Measurements from ENCODE around the gene PLEKHG1.
A peak's percentile ranks its signal among the peaks of the same experiment; 100 is the strongest.

Gene PLEKHG1

DNA sequence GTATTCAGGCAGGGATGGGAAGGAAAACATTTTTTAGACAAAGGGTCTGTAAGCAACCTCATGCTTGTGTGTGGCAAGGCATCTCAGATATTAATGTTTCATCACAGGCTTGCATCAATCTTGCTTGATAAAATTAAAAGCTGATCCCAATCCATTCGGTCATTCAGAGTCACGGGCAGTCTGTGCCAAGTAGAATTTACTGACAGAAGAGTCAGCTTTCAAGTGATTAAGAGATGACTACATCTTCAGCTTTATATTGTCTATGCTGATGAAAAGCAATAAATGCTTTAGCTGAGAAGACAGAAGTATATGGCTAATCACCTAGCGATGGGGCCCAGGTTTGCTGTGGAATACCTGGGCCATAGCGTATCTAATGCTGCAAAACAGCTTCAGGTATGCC lies 3.5 kb downstream of the PLEKHG1 start:
- ATAC-seq: no peak
- no peaks in the 10 kb centered on the region for H3K9me3 Mint-ChIP-seq
- no peak overlapping the region for H3K27ac Mint-ChIP-seq
- H3K36me3 Mint-ChIP-seq: no peaks in the 10 kb centered on the region
- H3K4me3 Mint-ChIP-seq: no peak overlapping the region
- DNase-seq (ENCODE audit: low spot score in 2 of 2): no peak
- H3K4me1 Mint-ChIP-seq: peaks cover 18% of the 10 kb centered on the region

- peaks cover 9% of the 10 kb centered on the region for H3K4me1 Mint-ChIP-seq
- no peak for ATAC-seq
- no peaks in the 10 kb centered on the region for H3K9me3 Mint-ChIP-seq
- H3K27ac Mint-ChIP-seq: no peak overlapping the region
- no peak overlapping the region for H3K4me3 Mint-ChIP-seq
- no peak for DNase-seq (ENCODE audit: low spot score in 2 of 2)
- no peaks in the 10 kb centered on the region for H3K36me3 Mint-ChIP-seq
Measured at GRCh38 chr6:150604467-150604866, 4.8 kb downstream of the PLEKHG1 start.

GRCh38 chr6:150605333-150605732 lies 5.6 kb downstream of the PLEKHG1 start:
- ATAC-seq (no peak), DNase-seq (ENCODE audit: low spot score in 2 of 2) (no peak)
- H3K36me3 Mint-ChIP-seq: no peaks in the 10 kb centered on the region
- H3K27ac Mint-ChIP-seq: no peak overlapping the region
- peaks cover 7% of the 10 kb centered on the region for H3K4me1 Mint-ChIP-seq
- H3K4me3 Mint-ChIP-seq: no peak overlapping the region
- H3K9me3 Mint-ChIP-seq: no peaks in the 10 kb centered on the region

DNA sequence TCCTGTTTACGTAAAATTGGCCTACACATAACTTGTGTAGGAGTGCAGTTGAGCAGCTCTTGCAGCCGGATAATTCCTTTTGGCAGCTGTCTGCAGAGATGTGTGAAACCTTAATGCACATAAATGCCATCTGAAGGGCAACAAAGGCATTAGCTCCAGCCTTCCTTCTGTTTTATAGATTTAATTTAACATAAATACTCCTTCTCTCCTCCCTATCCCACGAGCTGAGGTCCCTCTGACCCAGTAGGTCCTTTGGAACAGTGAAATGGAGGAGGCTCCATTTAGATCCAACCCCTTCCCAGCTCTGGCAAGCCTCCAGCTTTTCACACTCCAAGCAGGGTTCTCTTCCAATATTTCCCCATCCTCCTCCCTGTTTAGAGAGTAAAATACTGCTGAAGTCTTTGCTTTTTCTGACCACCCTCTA lies 6.5 kb downstream of the PLEKHG1 start:
- DNase-seq (ENCODE audit: low spot score in 2 of 2) (no peak), ATAC-seq (no peak)
- no peaks in the 10 kb centered on the region for H3K36me3 Mint-ChIP-seq
- no peak overlapping the region for H3K4me3 Mint-ChIP-seq
- H3K27ac Mint-ChIP-seq: no peak overlapping the region
- H3K4me1 Mint-ChIP-seq: no peaks in the 10 kb centered on the region
- H3K9me3 Mint-ChIP-seq: no peaks in the 10 kb centered on the region

GRCh38 chr6:150606647-150607328 lies 7.1 kb downstream of the PLEKHG1 start:
- H3K4me3 Mint-ChIP-seq: no peak overlapping the region
- no peaks in the 10 kb centered on the region for H3K9me3 Mint-ChIP-seq
- H3K36me3 Mint-ChIP-seq: no peaks in the 10 kb centered on the region
- ATAC-seq (no peak), DNase-seq (ENCODE audit: low spot score in 2 of 2) (no peak)
- H3K4me1 Mint-ChIP-seq: no peaks in the 10 kb centered on the region
- H3K27ac Mint-ChIP-seq: no peak overlapping the region

GRCh38 chr6:150607329-150607650 lies 7.6 kb downstream of the PLEKHG1 start:
- H3K36me3 Mint-ChIP-seq: no peaks in the 10 kb centered on the region
- H3K9me3 Mint-ChIP-seq: no peaks in the 10 kb centered on the region
- ATAC-seq: no peak
- H3K4me3 Mint-ChIP-seq: no peak overlapping the region
- DNase-seq (ENCODE audit: low spot score in 2 of 2): no peak
- H3K27ac Mint-ChIP-seq: no peak overlapping the region
- no peaks in the 10 kb centered on the region for H3K4me1 Mint-ChIP-seq

GRCh38 chr6:150610584-150610983 lies 10.9 kb downstream of the PLEKHG1 start:
- Mint-ChIP-seq H3K27ac (no peak overlapping the region), H3K9me3 (no peaks in the 10 kb centered on the region), H3K36me3 (no peaks in the 10 kb centered on the region), H3K4me3 (no peak overlapping the region), H3K4me1 (no peaks in the 10 kb centered on the region)
- ATAC-seq (no peak), DNase-seq (ENCODE audit: low spot score in 2 of 2) (no peak)

- H3K9me3 Mint-ChIP-seq: no peaks in the 10 kb centered on the region
Measured at GRCh38 chr6:150613269-150613668, 13.6 kb downstream of the PLEKHG1 start.

GRCh38 chr6:150615967-150616366 lies 16.3 kb downstream of the PLEKHG1 start:
- Mint-ChIP-seq H3K4me1 (peaks cover 9% of the 10 kb centered on the region), H3K27ac (no peak overlapping the region), H3K9me3 (no peaks in the 10 kb centered on the region), H3K36me3 (no peaks in the 10 kb centered on the region), H3K4me3 (no peak overlapping the region)
- ATAC-seq (peak; percentile 72), DNase-seq (ENCODE audit: low spot score in 2 of 2) (no peak)

More at GRCh38 chr6:150613269-150613668, 13.6 kb downstream of the PLEKHG1 start:
- H3K4me3 Mint-ChIP-seq: no peak overlapping the region
- H3K27ac Mint-ChIP-seq: no peak overlapping the region
- no peaks in the 10 kb centered on the region for H3K36me3 Mint-ChIP-seq
- peaks cover 7% of the 10 kb centered on the region for H3K4me1 Mint-ChIP-seq
- no peak for DNase-seq (ENCODE audit: low spot score in 2 of 2)
- ATAC-seq: no peak

DNA sequence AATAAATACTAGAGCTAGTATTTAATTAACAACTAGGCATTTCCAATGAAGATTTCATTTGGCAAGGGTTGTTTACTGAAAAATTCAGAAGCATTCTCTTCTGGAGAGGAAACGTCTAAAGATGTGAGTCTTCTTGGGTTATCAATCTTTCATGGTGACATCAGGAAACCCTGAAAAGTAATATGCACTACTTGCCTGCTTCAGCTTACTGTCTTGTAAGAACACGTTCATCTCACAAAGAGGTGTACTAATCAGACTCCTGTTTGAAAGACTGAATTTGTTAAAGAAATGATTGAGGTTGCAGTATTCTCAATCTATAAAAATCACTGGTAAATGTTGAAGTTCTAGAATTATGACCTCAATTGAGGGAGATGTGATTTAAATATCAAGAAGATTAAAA lies 16.9 kb downstream of the PLEKHG1 start:
- ATAC-seq (no peak), DNase-seq (ENCODE audit: low spot score in 2 of 2) (no peak)
- Mint-ChIP-seq H3K4me1 (peaks cover 9% of the 10 kb centered on the region), H3K36me3 (no peaks in the 10 kb centered on the region), H3K9me3 (no peaks in the 10 kb centered on the region), H3K4me3 (no peak overlapping the region), H3K27ac (no peak overlapping the region)

DNA sequence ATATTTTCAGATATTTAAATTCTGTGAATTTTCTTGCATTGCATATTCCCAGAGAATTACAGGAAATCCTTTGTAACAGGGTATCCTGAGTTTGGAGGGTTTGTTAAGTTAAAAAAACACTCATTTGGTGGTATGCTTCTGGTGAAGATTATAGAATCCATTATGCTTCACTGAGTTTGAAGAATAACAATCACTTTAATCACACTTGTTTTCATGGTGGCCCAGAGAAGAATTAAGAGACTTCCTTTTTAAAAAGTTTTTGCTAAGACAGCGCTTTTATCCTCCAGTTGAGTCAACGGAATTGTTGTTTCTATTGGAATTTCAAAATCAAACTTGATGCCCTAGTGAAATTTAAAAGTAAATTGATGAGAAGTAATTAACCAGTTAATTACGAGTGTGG lies 17.4 kb downstream of the PLEKHG1 start:
- no peaks in the 10 kb centered on the region for H3K36me3 Mint-ChIP-seq
- no peaks in the 10 kb centered on the region for H3K9me3 Mint-ChIP-seq
- no peak overlapping the region for H3K4me3 Mint-ChIP-seq
- ATAC-seq (no peak), DNase-seq (ENCODE audit: low spot score in 2 of 2) (no peak)
- no peak overlapping the region for H3K27ac Mint-ChIP-seq
- peaks cover 9% of the 10 kb centered on the region for H3K4me1 Mint-ChIP-seq

DNA sequence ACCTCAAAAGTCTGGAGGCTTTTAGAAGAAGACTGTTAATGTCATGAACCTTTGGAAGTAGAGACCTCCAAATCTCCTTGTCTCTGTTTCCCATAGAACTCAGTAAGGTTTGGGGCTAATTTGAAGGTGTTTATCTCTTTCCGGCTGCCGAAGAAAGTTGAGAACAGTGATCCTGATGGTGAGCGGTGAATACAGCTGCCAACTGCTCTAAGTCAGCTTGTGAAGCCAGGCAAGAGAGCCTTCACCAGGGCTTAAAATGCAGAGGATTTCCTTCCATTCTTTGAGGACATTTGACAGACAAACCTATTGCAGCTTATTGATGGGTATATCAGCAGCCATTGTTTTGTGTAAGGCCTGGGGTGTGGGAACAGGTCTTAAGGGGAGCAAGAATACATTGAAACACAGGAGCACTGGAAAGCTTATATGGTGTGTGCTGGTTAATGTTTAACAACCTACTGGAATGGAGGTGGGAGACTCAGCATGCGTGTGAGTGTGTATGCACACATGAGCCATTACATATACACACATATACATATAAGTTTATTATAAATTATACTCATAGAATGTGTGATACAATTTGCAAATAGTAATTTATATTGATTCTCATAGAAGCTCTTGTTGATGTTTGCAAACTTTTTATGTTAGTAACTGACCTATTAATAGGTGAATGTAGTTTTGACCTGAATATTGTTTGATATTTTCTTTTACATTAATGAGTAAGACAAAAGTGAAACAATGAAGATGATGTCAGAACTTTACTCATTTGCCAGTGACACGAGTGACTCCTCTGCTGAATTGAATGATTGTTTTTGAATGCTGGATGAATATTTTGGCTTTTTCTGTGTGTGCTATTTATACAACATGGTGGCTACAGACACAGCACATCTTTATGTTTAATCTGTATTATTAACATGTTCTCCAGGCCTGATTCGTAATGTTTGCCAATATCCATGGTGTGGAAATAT lies 18.1 kb downstream of the PLEKHG1 start:
- ATAC-seq: peak; percentile 41
- Mint-ChIP-seq H3K4me3 (no peak overlapping the region), H3K27ac (no peak overlapping the region), H3K36me3 (no peaks in the 10 kb centered on the region), H3K9me3 (no peaks in the 10 kb centered on the region), H3K4me1 (peaks cover 14% of the 10 kb centered on the region)
- DNase-seq (ENCODE audit: low spot score in 2 of 2): no peak

DNA sequence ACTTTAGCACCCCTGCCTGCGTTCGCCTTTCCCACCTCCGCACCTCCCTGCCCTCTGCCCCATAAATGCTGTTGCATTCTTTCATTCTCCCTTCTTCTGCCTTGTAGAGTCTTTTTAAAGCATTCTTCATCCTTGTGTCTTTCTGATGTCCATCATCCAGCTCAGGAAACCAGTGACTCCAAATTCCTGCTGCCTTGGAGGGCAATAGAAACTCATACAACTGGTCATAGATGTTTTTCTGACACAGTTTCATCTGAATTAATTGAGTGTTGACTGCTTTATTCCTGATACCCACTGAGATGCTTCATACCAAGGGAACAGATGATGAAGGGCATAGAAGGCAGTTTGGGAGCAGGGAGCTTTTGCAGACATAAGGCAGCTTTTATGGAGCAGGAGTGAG lies 19.6 kb downstream of the PLEKHG1 start:
- H3K4me1 Mint-ChIP-seq: peaks cover 17% of the 10 kb centered on the region
- ATAC-seq (no peak), DNase-seq (ENCODE audit: low spot score in 2 of 2) (no peak)
- no peak overlapping the region for H3K4me3 Mint-ChIP-seq
- H3K36me3 Mint-ChIP-seq: no peaks in the 10 kb centered on the region
- H3K9me3 Mint-ChIP-seq: no peaks in the 10 kb centered on the region
- no peak overlapping the region for H3K27ac Mint-ChIP-seq

GRCh38 chr6:150620244-150620643 lies 20.6 kb downstream of the PLEKHG1 start:
- H3K4me1 Mint-ChIP-seq: peaks cover 17% of the 10 kb centered on the region
- H3K36me3 Mint-ChIP-seq: no peaks in the 10 kb centered on the region
- no peak for DNase-seq (ENCODE audit: low spot score in 2 of 2)
- no peaks in the 10 kb centered on the region for H3K9me3 Mint-ChIP-seq
- no peak overlapping the region for H3K27ac Mint-ChIP-seq
- H3K4me3 Mint-ChIP-seq: no peak overlapping the region
- ATAC-seq: no peak

- H3K9me3 Mint-ChIP-seq: no peaks in the 10 kb centered on the region
- no peak overlapping the region for H3K27ac Mint-ChIP-seq
- H3K36me3 Mint-ChIP-seq: no peaks in the 10 kb centered on the region
- no peak overlapping the region for H3K4me3 Mint-ChIP-seq
- no peak for DNase-seq (ENCODE audit: low spot score in 2 of 2)
- H3K4me1 Mint-ChIP-seq: peaks cover 17% of the 10 kb centered on the region
- ATAC-seq: no peak
Measured at GRCh38 chr6:150620763-150621162, 21.1 kb downstream of the PLEKHG1 start.

DNA sequence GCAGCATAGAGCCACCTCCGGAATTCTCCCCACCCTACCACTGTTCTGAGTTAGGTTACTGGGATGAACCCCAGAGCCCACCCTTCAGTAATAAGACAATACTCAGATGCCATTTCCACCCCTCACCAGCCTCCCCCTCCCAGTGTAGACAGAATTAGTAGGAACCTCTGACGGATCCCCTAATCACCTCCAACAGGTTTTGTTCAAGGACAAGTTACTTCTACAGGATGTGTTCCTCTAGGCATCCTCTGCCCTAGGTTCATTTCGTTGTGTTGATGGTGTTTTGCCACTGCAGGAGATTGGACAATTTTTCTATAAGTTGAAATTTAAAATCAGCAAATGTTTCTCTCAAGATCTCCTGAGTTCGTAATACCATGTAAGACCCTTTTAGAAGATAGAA lies 22.8 kb downstream of the PLEKHG1 start:
- no peak overlapping the region for H3K27ac Mint-ChIP-seq
- peaks cover 13% of the 10 kb centered on the region for H3K4me1 Mint-ChIP-seq
- no peaks in the 10 kb centered on the region for H3K36me3 Mint-ChIP-seq
- ATAC-seq: no peak
- H3K9me3 Mint-ChIP-seq: no peaks in the 10 kb centered on the region
- no peak for DNase-seq (ENCODE audit: low spot score in 2 of 2)
- no peak overlapping the region for H3K4me3 Mint-ChIP-seq
